IPS-NIHi7 (cell line): Measurements from ENCODE around the gene MARCOL.

Experiments used
- DNase-seq: peaks from one replicate; pipeline ENCODE4 v3.0.0; 2012; ENCODE audit warnings: mixed read lengths; ENCODE audit errors: extremely low spot score

The MARCOL gene

GRCh38 chr5:148238418-148238794 lies at the start of gene MARCOL:
Gene MARCOL, plus strand, starts transcription at chr5:148238525. Its CDS starts 73 bp downstream, at chr5:148238598.
- DNase-seq, result no peak

- no peak for DNase-seq
Measured at GRCh38 chr5:148191010-148191409, 47.3 kb upstream of the MARCOL start.

GRCh38 chr5:148193202-148193601 lies 45.1 kb upstream of the MARCOL start:
- DNase-seq, result no peak

GRCh38 chr5:148201151-148201550 lies 37.2 kb upstream of the MARCOL start:
- no peak for DNase-seq

- DNase-seq, result no peak
Measured at GRCh38 chr5:148202531-148203203, 35.7 kb upstream of the MARCOL start, which contains the start of gene SPINK6. Gene SPINK6, plus strand, starts transcription at chr5:148203042. Its CDS starts 55 bp downstream, at chr5:148203097.

GRCh38 chr5:148205044-148205806 lies 33.1 kb upstream of the MARCOL start:
- no peak for DNase-seq

GRCh38 chr5:148205865-148206264 lies 32.5 kb upstream of the MARCOL start:
- DNase-seq, result no peak

- DNase-seq, result no peak
Measured at GRCh38 chr5:148206620-148207019, 31.7 kb upstream of the MARCOL start.

- no peak for DNase-seq
Measured at GRCh38 chr5:148208226-148208625, 30.1 kb upstream of the MARCOL start.

GRCh38 chr5:148209151-148209770 lies 29.1 kb upstream of the MARCOL start:
- DNase-seq, result no peak

GRCh38 chr5:148214665-148215185 lies 23.6 kb upstream of the MARCOL start:
- DNase-seq, result no peak

- no peak for DNase-seq
Measured at GRCh38 chr5:148221508-148221907, 16.8 kb upstream of the MARCOL start.

GRCh38 chr5:148224117-148224742 lies 14.1 kb upstream of the MARCOL start:
- no peak for DNase-seq

GRCh38 chr5:148228392-148228984 lies 9.8 kb upstream of the MARCOL start:
- no peak for DNase-seq

- DNase-seq, result no peak
Measured at GRCh38 chr5:148229840-148230239, 8.5 kb upstream of the MARCOL start.

GRCh38 chr5:148230240-148230639 lies 8.1 kb upstream of the MARCOL start:
- DNase-seq, result no peak

GRCh38 chr5:148237785-148238417 lies 424 bp upstream of the MARCOL start:
- no peak for DNase-seq

- DNase-seq, result no peak
Measured at GRCh38 chr5:148248894-148249293, 10.6 kb downstream of the MARCOL start.

- no peak for DNase-seq
Measured at GRCh38 chr5:148255456-148255855, 17.1 kb downstream of the MARCOL start.

GRCh38 chr5:148259288-148259687 lies 21.0 kb downstream of the MARCOL start:
- DNase-seq, result peak; percentile 19

GRCh38 chr5:148261221-148261620 lies 22.9 kb downstream of the MARCOL start:
- no peak for DNase-seq
